H1 (cell line): ENCODE results near the gene RAD9A. TPM values are rescaled to one million over a fixed set of nuclear protein-coding genes. Genes with fewer than 3 reads are reported as not detected.

Source experiments
- ASH2L ChIP-seq: fragments of 200-600, 300-600 bp; sonication (generic); IDR thresholded peaks from one replicate; pipeline ENCODE4 v1.7.1; 2017; ENCODE audit warnings: low read length
- BCL11A ChIP-seq, 2 experiments: IDR thresholded peaks; one replicate each; pipeline ENCODE4 v1.6.1; 2011; ENCODE audit warnings: low read depth in 2 of 2, low read length in 2 of 2, mild to moderate bottlenecking in 2 of 2
- CBX8 ChIP-seq: fragments of 300-800, 300-1000 bp; sonication (generic); IDR thresholded peaks from 2 replicates; pipeline ENCODE4 v1.7.1; 2016; ENCODE audit warnings: low read depth, low read length, borderline replicate concordance
- CHD2 ChIP-seq: IDR thresholded peaks from 2 replicates; pipeline ENCODE4 v1.6.1; 2012; ENCODE audit warnings: low read length, improper control_type of control experiment
- HDAC6 ChIP-seq: IDR thresholded peaks from one replicate; pipeline ENCODE4 v1.7.1; 2012; ENCODE audit warnings: low read depth, mild to moderate bottlenecking, inconsistent platforms, low read length, moderate library complexity
- KDM4A ChIP-seq: IDR thresholded peaks from one replicate; pipeline ENCODE4 v1.7.1; 2012; ENCODE audit warnings: low read depth, mild to moderate bottlenecking, moderate library complexity, low read length, inconsistent platforms; ENCODE audit not compliant: severe bottlenecking
- POLR2A ChIP-seq, 2 experiments: IDR thresholded peaks; 1 replicate in 1 of 2; 2 replicates in 1 of 2; pipeline ENCODE4 v1.6.1; 2011; ENCODE audit warnings: low read depth in 2 of 2, low read length in 2 of 2, mild to moderate bottlenecking in 2 of 2; ENCODE audit errors: control extremely low read depth in 1 of 2
- RNF2 ChIP-seq: fragments of 200-900, 300-1000 bp; sonication (generic); IDR thresholded peaks from 2 replicates; pipeline ENCODE4 v1.7.1; 2016; ENCODE audit warnings: borderline replicate concordance, low read depth, mild to moderate bottlenecking, antibody characterized with exemption, low read length; ENCODE audit not compliant: poor library complexity, severe bottlenecking; ENCODE audit errors: missing control alignments
- SAP30 ChIP-seq: fragments of 300-600 bp; sonication (generic); IDR thresholded peaks from 2 replicates; pipeline ENCODE4 v1.7.1; 2012; ENCODE audit warnings: low read length, moderate library complexity, mild to moderate bottlenecking, inconsistent platforms; ENCODE audit not compliant: insufficient read depth, insufficient replicate concordance
- SIN3A ChIP-seq, 2 experiments: IDR thresholded peaks in 1 of 2; conservative IDR thresholded peaks in 1 of 2; 2 replicates each; pipeline ENCODE4 v1.6.1; 2011 to 2012; ENCODE audit warnings: low read length in 2 of 2, improper control_type of control experiment in 1 of 2, low read depth in 1 of 2, mild to moderate bottlenecking in 1 of 2
- polyA plus RNA-seq, 7 experiments: library from polyadenylated mRNA; depleted of rRNA in 3 of 7; stranded (reverse) in 5 of 7; unstranded in 2 of 7; fragments of >200 nt in 5 of 7; fragments of 200-250 nt in 2 of 7; gene quantifications; 1 replicate in 5 of 7; 2 replicates in 1 of 7; 4 replicates in 1 of 7; pipeline versions ENCODE4 v1.2.1 to v1.2.3, GENCODE V29; 2011 to 2013; ENCODE audit warnings: missing spikeins in 2 of 7, mixed read lengths in 2 of 7
- total RNA-seq: library from RNA; stranded (reverse); fragmentation: NEBNext Ultra II Directional; extraction: Animal tissue kit (Norgen Biotek cat#: 25700); gene quantifications from 2 replicates; pipeline ENCODE4 v1.2.1, GENCODE V29; 2021

Gene RAD9A
- total and polyA plus RNA-seq, 2 of the 8 experiments (the other 6 are each of a cell fraction or from before 2014, with no cell fraction given), result 22.2 to 25.5 TPM

DNA sequence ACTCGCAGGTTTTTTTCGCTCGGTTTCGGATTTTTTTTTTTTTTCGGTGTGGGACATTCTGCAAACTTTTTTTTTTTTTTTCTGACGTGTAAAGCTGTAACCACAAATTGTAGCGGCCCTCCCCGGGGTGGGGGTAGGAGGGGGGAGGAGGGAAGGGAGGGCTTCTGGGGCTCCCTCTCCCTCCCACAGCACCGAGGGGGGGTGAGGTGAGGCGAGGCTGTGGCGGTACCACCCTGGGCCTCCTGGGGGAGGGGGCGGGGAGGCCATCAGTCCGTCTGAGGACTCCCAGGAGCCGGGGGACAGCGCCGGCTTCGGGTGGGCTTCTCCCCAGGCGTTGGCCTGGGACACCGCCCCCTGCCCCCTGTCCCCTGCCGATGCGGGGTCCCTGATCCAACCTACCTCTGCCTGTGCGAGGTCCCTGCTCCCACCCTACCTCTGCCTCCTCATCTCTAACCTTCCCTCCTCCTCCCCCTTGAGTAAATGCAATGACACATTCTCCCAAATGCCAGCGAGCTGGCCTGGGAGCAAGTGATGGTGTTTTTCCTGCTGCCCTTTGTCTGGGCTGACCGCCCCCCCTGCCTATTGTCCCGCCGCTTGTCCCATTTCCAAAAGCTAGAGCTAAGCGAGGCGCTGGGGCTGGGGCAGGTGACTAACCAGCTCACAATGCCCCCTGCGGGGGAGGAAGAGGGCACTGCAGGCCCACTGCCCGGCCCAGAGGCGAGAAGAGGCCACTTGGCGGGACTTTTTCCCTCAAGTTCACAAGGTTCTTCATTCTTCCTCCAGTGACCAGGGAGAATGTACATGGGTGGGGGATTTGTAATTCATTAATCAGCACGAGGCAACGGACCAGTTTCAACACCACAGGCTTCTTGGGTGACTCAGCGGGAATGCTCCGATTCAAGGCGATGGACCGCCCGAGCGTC lies 17.9 kb upstream of the RAD9A start (continued):
- no peak for TF ChIP-seq RNF2
- TF ChIP-seq SAP30, result peak; percentile 39
- TF ChIP-seq CHD2, result no peak
- TF ChIP-seq SIN3A (conservative IDR thresholded peaks at IDR 0.05 in 1 of 2, IDR thresholded peaks at IDR 0.05 in 1 of 2; ENCODE audit: low read depth in 1 of 2, low read length in 2 of 2), result peak in 1 of 2 experiments; percentile 30; a peak in 1 of 4 replicates
- TF ChIP-seq POLR2A (IDR thresholded peaks at IDR 0.05; ENCODE audit: control extremely low read depth in 1 of 2, low read depth in 2 of 2, low read length in 2 of 2), result no peak
- TF ChIP-seq ASH2L, result peak; percentile 42
- TF ChIP-seq CBX8, result no peak
- TF ChIP-seq HDAC6, result no peak
- peak; percentile 26 for TF ChIP-seq KDM4A
- no peak for TF ChIP-seq BCL11A (IDR thresholded peaks at IDR 0.05; ENCODE audit: low read depth in 2 of 2, low read length in 2 of 2)
